NCI-H2029 (cell line): ENCODE measurements around the gene MMP10.

Experiments
- DNase-seq: peaks from one replicate; lab custom pipeline; 2025; lab: John Stamatoyannopoulos, UW

The MMP10 gene

GRCh38 chr11:102780491-102780918, at the start of gene MMP10:
MMP10 (minus strand) TSS chr11:102780628; CDS start chr11:102780591, 37 bp downstream.
- DNase-seq, result no peak

- no peak for DNase-seq
Measured at GRCh38 chr11:102829316-102830000, 49.0 kb upstream of the MMP10 start.

- no peak for DNase-seq
Measured at GRCh38 chr11:102824556-102824955, 44.1 kb upstream of the MMP10 start.

GRCh38 chr11:102819491-102819890, 39.1 kb upstream of the MMP10 start:
- no peak for DNase-seq

- no peak for DNase-seq
Measured at GRCh38 chr11:102813484-102813883, 33.1 kb upstream of the MMP10 start.

- no peak for DNase-seq
Measured at GRCh38 chr11:102812188-102812587, 31.8 kb upstream of the MMP10 start.

- no peak for DNase-seq
Measured at GRCh38 chr11:102810950-102811660, 30.7 kb upstream of the MMP10 start.

GRCh38 chr11:102809971-102810370, 29.5 kb upstream of the MMP10 start:
- no peak for DNase-seq

GRCh38 chr11:102807921-102808320, 27.5 kb upstream of the MMP10 start:
- DNase-seq, result no peak

GRCh38 chr11:102806296-102806695, 25.9 kb upstream of the MMP10 start:
- DNase-seq, result no peak

GRCh38 chr11:102802341-102802740, 21.9 kb upstream of the MMP10 start:
- no peak for DNase-seq

GRCh38 chr11:102800767-102801166, 20.3 kb upstream of the MMP10 start:
- DNase-seq, result no peak

- DNase-seq, result no peak
Measured at GRCh38 chr11:102799681-102800340, 19.4 kb upstream of the MMP10 start.

- no peak for DNase-seq
Measured at GRCh38 chr11:102798012-102798746, 17.8 kb upstream of the MMP10 start, which contains the start of gene MMP1. MMP1 (minus strand) TSS chr11:102798160; CDS start chr11:102798092, 68 bp downstream.

- DNase-seq, result no peak
Measured at GRCh38 chr11:102794382-102794781, 14.0 kb upstream of the MMP10 start.

- no peak for DNase-seq
Measured at GRCh38 chr11:102793677-102794290, 13.4 kb upstream of the MMP10 start.

GRCh38 chr11:102792604-102793003, 12.2 kb upstream of the MMP10 start:
- DNase-seq, result no peak

GRCh38 chr11:102791271-102792036, 11.0 kb upstream of the MMP10 start:
- no peak for DNase-seq

GRCh38 chr11:102788334-102788995, 8.0 kb upstream of the MMP10 start:
- DNase-seq, result no peak

- DNase-seq, result no peak
Measured at GRCh38 chr11:102784380-102784779, 4.0 kb upstream of the MMP10 start.
